OCI-LY1 (cell line): ENCODE results near the gene ELFN1.

Experiments used
- H2AFZ ChIP-seq: fragments of 200-600 bp; sonication (generic), shearing (Covaris generic); 2 replicates; pipeline ENCODE4 v1.6.0; 2014; ENCODE audit warnings: antibody characterized with exemption, mild to moderate bottlenecking, low read length
- H3F3A ChIP-seq: fragments of 200-600 bp; sonication (generic), shearing (Covaris generic); 2 replicates; pipeline ENCODE4 v1.6.0; 2014; ENCODE audit warnings: mild to moderate bottlenecking, antibody characterized with exemption, low read length, moderate library complexity; ENCODE audit not compliant: insufficient read depth
- H3K27ac ChIP-seq: fragments of 200-600 bp; sonication (generic); 2 replicates; pipeline ENCODE4 v1.5.1; 2014; ENCODE audit warnings: low read length, mixed run types, mild to moderate bottlenecking, low read depth; ENCODE audit not compliant: poor library complexity, severe bottlenecking
- H3K27me3 ChIP-seq: fragments of 200-600 bp; sonication (generic); 2 replicates; pipeline ENCODE4 v1.6.0; 2014; ENCODE audit warnings: antibody characterized with exemption, mild to moderate bottlenecking, low read length, moderate library complexity; ENCODE audit not compliant: insufficient read depth
- H3K36me3 ChIP-seq: fragments of 200-600 bp; sonication (generic); 2 replicates; pipeline ENCODE4 v1.6.1; 2014; ENCODE audit warnings: mild to moderate bottlenecking, antibody characterized with exemption, low read length, moderate library complexity, mixed read lengths; ENCODE audit not compliant: insufficient read depth
- H3K4me1 ChIP-seq: fragments of 200-600 bp; sonication (generic); 2 replicates; pipeline ENCODE4 v1.5.1; 2014; ENCODE audit warnings: mild to moderate bottlenecking, low read length, moderate library complexity; ENCODE audit not compliant: insufficient read depth, severe bottlenecking
- H3K4me2 ChIP-seq: fragments of 200-600 bp; sonication (generic), shearing (Covaris generic); 2 replicates; pipeline ENCODE4 v1.6.1; 2014; ENCODE audit warnings: low read length
- H3K4me3 ChIP-seq: fragments of 200-600 bp; sonication (generic); 2 replicates; pipeline ENCODE4 v1.5.1; 2014; ENCODE audit warnings: low read length, low read depth, mild to moderate bottlenecking, mixed read lengths; ENCODE audit not compliant: poor library complexity, severe bottlenecking
- H3K79me2 ChIP-seq: fragments of 200-600 bp; shearing (Covaris generic); 2 replicates; pipeline ENCODE4 v1.6.1; 2016; ENCODE audit warnings: mixed run types, low read length, mixed read lengths; ENCODE audit not compliant: insufficient read depth
- H3K9ac ChIP-seq: fragments of 200-600 bp; sonication (generic), shearing (Covaris generic); 2 replicates; pipeline ENCODE4 v1.6.1; 2014; ENCODE audit warnings: mild to moderate bottlenecking, low read length, mixed read lengths
- H3K9me2 ChIP-seq: fragments of 200-600 bp; sonication (generic), shearing (Covaris generic); 2 replicates; pipeline ENCODE4 v1.6.1; 2014; ENCODE audit warnings: low read depth, mild to moderate bottlenecking, low read length, mixed read lengths
- H3K9me3 ChIP-seq: fragments of 200-600 bp; shearing (Covaris generic); 2 replicates; pipeline ENCODE4 v1.6.1; 2014; ENCODE audit warnings: low read length, mixed read lengths
- H4K20me1 ChIP-seq: fragments of 200-600 bp; sonication (generic), shearing (Covaris generic); 2 replicates; pipeline ENCODE4 v1.6.0; 2016; ENCODE audit warnings: mild to moderate bottlenecking, low read length; ENCODE audit not compliant: insufficient read depth
- EZH2 ChIP-seq: fragments of 200-600 bp; sonication (generic), shearing (Covaris generic); IDR thresholded peaks from 2 replicates; pipeline ENCODE4 v1.8.0; 2017; ENCODE audit warnings: borderline replicate concordance, mixed run types, mild to moderate bottlenecking, antibody characterized with exemption, low read length, moderate library complexity, mixed read lengths
- TF ChIP-seq, protein P1 (sequence below): fragments of 200-600 bp; sonication (generic), shearing (Covaris generic); IDR thresholded peaks from 2 replicates; pipeline ENCODE4 v1.5.1; 2017; ENCODE audit warnings: mild to moderate bottlenecking, antibody characterized with exemption, low read length, moderate library complexity, mixed read lengths

Gene ELFN1

DNA sequence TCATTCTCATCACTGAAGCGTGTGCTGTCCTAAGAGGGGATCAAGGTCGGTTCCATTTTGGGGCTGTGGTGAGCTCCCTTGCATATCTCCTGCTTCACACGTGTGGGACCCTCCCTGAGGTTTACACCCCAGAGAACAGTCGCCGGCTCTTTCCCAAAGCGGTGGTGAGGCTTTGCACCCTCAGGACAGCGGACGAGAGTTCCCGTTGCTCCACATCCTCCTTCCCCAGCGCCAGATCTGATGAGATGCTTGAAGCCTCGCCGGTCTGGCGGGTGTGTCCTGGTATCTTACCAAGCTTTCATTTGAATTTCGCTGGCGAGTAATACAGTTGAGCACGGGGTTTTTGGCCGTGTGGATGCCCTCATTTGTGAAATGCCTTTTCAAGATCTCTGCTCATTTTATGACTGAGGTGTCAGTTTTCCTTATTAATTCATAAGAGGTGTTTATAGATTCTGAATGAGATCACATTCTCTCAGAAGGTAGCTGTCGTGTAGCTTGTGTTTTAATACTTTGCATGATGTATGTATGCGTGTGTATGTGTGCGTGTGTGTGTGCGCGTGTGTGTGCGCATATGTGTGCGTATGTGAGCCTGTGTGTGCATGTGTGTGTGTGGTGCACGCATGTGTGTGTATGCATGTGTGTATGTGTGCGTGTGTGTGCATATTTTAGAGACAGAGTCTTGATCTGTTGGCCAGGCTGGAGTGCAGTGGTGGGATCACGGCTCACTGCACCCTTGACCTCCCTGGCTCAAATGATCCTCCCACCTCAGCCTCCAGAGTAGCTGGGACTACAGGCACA is 30.7 kb downstream of the ELFN1 start:
- no peak overlapping the region for H2AFZ ChIP-seq
- H3K9me3 ChIP-seq = no peaks in the 10 kb centered on the region
- H3K27me3 ChIP-seq = peaks cover 5% of the 10 kb centered on the region
- no peaks in the 10 kb centered on the region for H3K9me2 ChIP-seq
- H3K79me2 ChIP-seq = no peaks in the 10 kb centered on the region
- H3K4me3 ChIP-seq = no peak overlapping the region
- TF ChIP-seq, protein P1, sequence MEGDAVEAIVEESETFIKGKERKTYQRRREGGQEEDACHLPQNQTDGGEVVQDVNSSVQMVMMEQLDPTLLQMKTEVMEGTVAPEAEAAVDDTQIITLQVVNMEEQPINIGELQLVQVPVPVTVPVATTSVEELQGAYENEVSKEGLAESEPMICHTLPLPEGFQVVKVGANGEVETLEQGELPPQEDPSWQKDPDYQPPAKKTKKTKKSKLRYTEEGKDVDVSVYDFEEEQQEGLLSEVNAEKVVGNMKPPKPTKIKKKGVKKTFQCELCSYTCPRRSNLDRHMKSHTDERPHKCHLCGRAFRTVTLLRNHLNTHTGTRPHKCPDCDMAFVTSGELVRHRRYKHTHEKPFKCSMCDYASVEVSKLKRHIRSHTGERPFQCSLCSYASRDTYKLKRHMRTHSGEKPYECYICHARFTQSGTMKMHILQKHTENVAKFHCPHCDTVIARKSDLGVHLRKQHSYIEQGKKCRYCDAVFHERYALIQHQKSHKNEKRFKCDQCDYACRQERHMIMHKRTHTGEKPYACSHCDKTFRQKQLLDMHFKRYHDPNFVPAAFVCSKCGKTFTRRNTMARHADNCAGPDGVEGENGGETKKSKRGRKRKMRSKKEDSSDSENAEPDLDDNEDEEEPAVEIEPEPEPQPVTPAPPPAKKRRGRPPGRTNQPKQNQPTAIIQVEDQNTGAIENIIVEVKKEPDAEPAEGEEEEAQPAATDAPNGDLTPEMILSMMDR = no peak
- TF ChIP-seq EZH2 = no peak
- H3F3A ChIP-seq = no peaks in the 10 kb centered on the region
- H3K27ac ChIP-seq = no peak overlapping the region
- no peaks in the 10 kb centered on the region for H3K36me3 ChIP-seq
- no peaks in the 10 kb centered on the region for H3K4me1 ChIP-seq
- no peak overlapping the region for H3K4me2 ChIP-seq
- no peak overlapping the region for H3K9ac ChIP-seq
- no peaks in the 10 kb centered on the region for H4K20me1 ChIP-seq

DNA sequence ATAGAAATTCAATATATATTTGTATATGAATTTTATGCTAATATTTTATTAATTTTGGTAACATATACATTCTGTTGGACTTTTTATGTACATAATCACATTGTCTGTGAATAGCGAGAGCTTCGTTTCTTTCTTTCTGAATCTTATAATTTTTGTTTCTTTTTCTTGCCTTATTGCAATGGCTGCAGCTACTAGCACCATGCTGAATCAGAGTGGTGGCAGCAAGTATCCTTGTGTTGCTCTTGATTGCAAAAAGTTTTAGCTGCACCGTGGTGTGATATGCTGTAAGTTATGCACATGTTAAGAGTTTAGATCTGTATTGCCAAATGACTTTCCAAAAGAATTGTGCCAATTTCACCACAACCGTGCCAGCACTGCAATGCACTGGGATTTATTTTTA is 32.6 kb downstream of the ELFN1 start:
- Histone ChIP-seq H3K9me2 (no peaks in the 10 kb centered on the region), H3K9me3 (no peaks in the 10 kb centered on the region), H3F3A (no peaks in the 10 kb centered on the region), H3K4me3 (no peak overlapping the region), H3K79me2 (no peaks in the 10 kb centered on the region), H3K27ac (no peak overlapping the region), H4K20me1 (no peaks in the 10 kb centered on the region), H3K9ac (no peak overlapping the region), H3K36me3 (no peaks in the 10 kb centered on the region), H3K27me3 (peaks cover 5% of the 10 kb centered on the region), H3K4me2 (no peak overlapping the region), H3K4me1 (no peaks in the 10 kb centered on the region), H2AFZ (no peak overlapping the region)
- TF ChIP-seq, protein P1 = no peak
- TF ChIP-seq EZH2 = no peak

DNA sequence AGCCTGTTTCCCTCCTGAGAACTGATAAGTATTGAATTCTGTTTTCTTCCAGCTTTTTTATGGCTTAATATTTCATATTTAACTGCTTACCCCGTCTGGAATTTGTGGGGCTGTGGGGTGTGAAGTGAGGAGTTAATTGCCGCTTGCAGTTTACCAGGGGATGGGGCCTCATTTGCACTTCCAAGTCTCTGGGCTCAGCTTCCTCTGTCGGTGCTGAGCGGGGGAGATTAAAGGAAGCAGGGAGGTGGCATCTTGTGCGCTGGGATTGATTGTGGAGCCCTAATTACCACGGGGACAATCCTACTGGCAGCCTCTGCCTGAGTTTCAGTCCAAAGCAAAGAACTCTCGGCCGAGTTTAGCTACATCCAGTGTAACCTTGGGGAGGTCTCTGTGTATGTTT is 33.4 kb downstream of the ELFN1 start:
- Histone ChIP-seq H3K4me2 (no peak overlapping the region), H3K36me3 (no peaks in the 10 kb centered on the region), H4K20me1 (no peaks in the 10 kb centered on the region), H3K9me3 (no peaks in the 10 kb centered on the region), H3K27ac (no peak overlapping the region), H3K4me3 (no peak overlapping the region), H3K79me2 (no peaks in the 10 kb centered on the region), H3K9ac (no peak overlapping the region), H3F3A (no peaks in the 10 kb centered on the region), H3K27me3 (peaks cover 5% of the 10 kb centered on the region), H2AFZ (no peak overlapping the region), H3K9me2 (no peaks in the 10 kb centered on the region), H3K4me1 (no peaks in the 10 kb centered on the region)
- no peak for TF ChIP-seq EZH2
- TF ChIP-seq, protein P1 = no peak
